HepG2 (cell line): ENCODE results near the gene HSF4. TPM values are rescaled to one million over a fixed set of nuclear protein-coding genes. Genes with fewer than 3 reads are reported as not detected.

Experiments
- DR1 ChIP-seq: sonication (generic); formaldehyde crosslinking; IDR thresholded peaks from 2 replicates; pipeline ENCODE4 v1.8.0; 2021; ENCODE audit warnings: mild to moderate bottlenecking, missing genetic modification reagents, inconsistent platforms
- FOSL2 ChIP-seq: sonication (generic); formaldehyde crosslinking; IDR thresholded peaks from 2 replicates; pipeline ENCODE4 v1.4.0; 2020; ENCODE audit warnings: missing genetic modification reagents
- GATAD2A ChIP-seq: IDR thresholded peaks from 2 replicates; pipeline ENCODE4 v1.6.1; 2016
- HDAC1 ChIP-seq: sonication (generic); formaldehyde crosslinking; IDR thresholded peaks from 2 replicates; pipeline ENCODE4 v1.5.1; 2020; ENCODE audit warnings: mild to moderate bottlenecking, missing genetic modification reagents
- MTF2 ChIP-seq: sonication (generic); formaldehyde crosslinking; IDR thresholded peaks from 2 replicates; pipeline ENCODE4 v1.5.0; 2020; ENCODE audit warnings: missing genetic modification reagents, borderline replicate concordance
- NFE2 ChIP-seq: sonication (generic); formaldehyde crosslinking; IDR thresholded peaks from 2 replicates; pipeline ENCODE4 v1.4.0; 2020; ENCODE audit warnings: missing genetic modification reagents
- NONO ChIP-seq, 2 experiments: fragments of 450-650 bp in 1 of 2; sonication (generic) in 1 of 2; formaldehyde crosslinking in 1 of 2; IDR thresholded peaks in 1 of 2; conservative IDR thresholded peaks in 1 of 2; 2 replicates each; pipeline versions ENCODE4 v1.6.1 to v1.8.0; 2017 to 2022; ENCODE audit warnings: mild to moderate bottlenecking in 1 of 2, missing genetic modification reagents in 1 of 2, moderate library complexity in 1 of 2
- POLR2AphosphoS2 ChIP-seq: IDR thresholded peaks from 2 replicates; pipeline ENCODE4 v1.6.1; 2011; ENCODE audit warnings: low read depth, low read length, improper control_type of control experiment
- RORA ChIP-seq: sonication (generic); formaldehyde crosslinking; IDR thresholded peaks from 2 replicates; pipeline ENCODE4 v1.5.0; 2020; ENCODE audit warnings: mild to moderate bottlenecking, missing genetic modification reagents, moderate library complexity
- U2AF2 ChIP-seq: fragments of 200-400 bp; formaldehyde crosslinking; IDR thresholded peaks from 2 replicates; pipeline ENCODE4 v1.6.1; 2017; ENCODE audit warnings: low read depth, mild to moderate bottlenecking, low read length
- ZFAT ChIP-seq: sonication (generic); formaldehyde crosslinking; conservative IDR thresholded peaks from 2 replicates; pipeline ENCODE4 v1.8.1; 2023; ENCODE audit warnings: missing genetic modification reagents, inconsistent platforms
- ZFP36L2 ChIP-seq: sonication (generic); formaldehyde crosslinking; IDR thresholded peaks from 2 replicates; pipeline ENCODE4 v1.4.0; 2020; ENCODE audit warnings: missing genetic modification reagents
- ZMYM3 ChIP-seq: sonication (generic); formaldehyde crosslinking; IDR thresholded peaks from 2 replicates; pipeline ENCODE4 v1.5.1; 2020; ENCODE audit warnings: mild to moderate bottlenecking, missing genetic modification reagents
- ZNF232 ChIP-seq: sonication (generic); formaldehyde crosslinking; IDR thresholded peaks from 2 replicates; pipeline ENCODE4 v1.4.0; 2020; ENCODE audit warnings: missing genetic modification reagents, borderline replicate concordance
- ZNF607 ChIP-seq: sonication (generic); formaldehyde crosslinking; IDR thresholded peaks from 2 replicates; pipeline ENCODE4 v1.5.1; 2020; ENCODE audit warnings: missing genetic modification reagents, mild to moderate bottlenecking, borderline replicate concordance
- ZNF614 ChIP-seq: IDR thresholded peaks from 2 replicates; pipeline ENCODE4 v1.6.1; 2018; ENCODE audit warnings: missing biosample characterization, missing genetic modification reagents, inconsistent platforms, borderline replicate concordance
- ZNF616 ChIP-seq: sonication (generic); formaldehyde crosslinking; IDR thresholded peaks from 2 replicates; pipeline ENCODE4 v1.5.0; 2020; ENCODE audit warnings: low read depth, mild to moderate bottlenecking, missing genetic modification reagents
- ZNF883 ChIP-seq: sonication (generic); formaldehyde crosslinking; IDR thresholded peaks from 2 replicates; pipeline ENCODE4 v1.5.1; 2020; ENCODE audit warnings: mild to moderate bottlenecking, missing genetic modification reagents; ENCODE audit errors: not compliant biosample characterization
- ZSCAN30 ChIP-seq: sonication (generic); formaldehyde crosslinking; IDR thresholded peaks from 2 replicates; pipeline ENCODE4 v1.5.0; 2020; ENCODE audit warnings: mild to moderate bottlenecking, missing genetic modification reagents
- polyA plus RNA-seq, 8 experiments: library from polyadenylated mRNA; depleted of rRNA in 3 of 8; stranded (reverse) in 7 of 8; unstranded in 1 of 8; fragments of >200 nt; fragmentation: Illumina TruSeq in 4 of 8; extraction: Trizol in 4 of 8; gene quantifications; 2 replicates each; pipeline versions ENCODE4 v1.2.1 to v1.2.3, GENCODE V29; 2011 to 2016; ENCODE audit warnings: low read depth in 4 of 8, missing spikeins in 1 of 8, mixed read lengths in 1 of 8; ENCODE audit not compliant: insufficient read depth in 1 of 8
- total RNA-seq, 5 experiments: library from RNA; depleted of rRNA; stranded (reverse); fragments of >200 nt; fragmentation: Illumina TruSeq; extraction: Trizol; gene quantifications; 2 replicates each; pipeline ENCODE4 v1.2.3, GENCODE V29; 2016; ENCODE audit warnings: low read depth in 1 of 5
- TF ChIP-seq, protein P1 (sequence below): sonication (generic); formaldehyde crosslinking; IDR thresholded peaks from 2 replicates; pipeline ENCODE4 v1.8.0; 2022; ENCODE audit warnings: mild to moderate bottlenecking, missing genetic modification reagents, moderate library complexity
- TF ChIP-seq, protein P2 (sequence below): sonication (generic); formaldehyde crosslinking; IDR thresholded peaks from 2 replicates; pipeline ENCODE4 v1.8.0; 2022; ENCODE audit warnings: mild to moderate bottlenecking, missing genetic modification reagents, moderate library complexity
- TF ChIP-seq, protein P3 (sequence below): sonication (generic); formaldehyde crosslinking; IDR thresholded peaks from 2 replicates; pipeline ENCODE4 v1.5.0; 2020; ENCODE audit warnings: missing genetic modification reagents, mild to moderate bottlenecking, borderline replicate concordance
- TF ChIP-seq, protein P4 (sequence below): sonication (generic); formaldehyde crosslinking; IDR thresholded peaks from 2 replicates; pipeline ENCODE4 v1.5.1; 2020; ENCODE audit warnings: mild to moderate bottlenecking, missing genetic modification reagents, borderline replicate concordance

The HSF4 gene
- total and polyA plus RNA-seq, 2 of the 13 experiments (the other 11 are each of a cell fraction or from before 2014, with no cell fraction given) = 3.5 to 16.9 TPM

DNA sequence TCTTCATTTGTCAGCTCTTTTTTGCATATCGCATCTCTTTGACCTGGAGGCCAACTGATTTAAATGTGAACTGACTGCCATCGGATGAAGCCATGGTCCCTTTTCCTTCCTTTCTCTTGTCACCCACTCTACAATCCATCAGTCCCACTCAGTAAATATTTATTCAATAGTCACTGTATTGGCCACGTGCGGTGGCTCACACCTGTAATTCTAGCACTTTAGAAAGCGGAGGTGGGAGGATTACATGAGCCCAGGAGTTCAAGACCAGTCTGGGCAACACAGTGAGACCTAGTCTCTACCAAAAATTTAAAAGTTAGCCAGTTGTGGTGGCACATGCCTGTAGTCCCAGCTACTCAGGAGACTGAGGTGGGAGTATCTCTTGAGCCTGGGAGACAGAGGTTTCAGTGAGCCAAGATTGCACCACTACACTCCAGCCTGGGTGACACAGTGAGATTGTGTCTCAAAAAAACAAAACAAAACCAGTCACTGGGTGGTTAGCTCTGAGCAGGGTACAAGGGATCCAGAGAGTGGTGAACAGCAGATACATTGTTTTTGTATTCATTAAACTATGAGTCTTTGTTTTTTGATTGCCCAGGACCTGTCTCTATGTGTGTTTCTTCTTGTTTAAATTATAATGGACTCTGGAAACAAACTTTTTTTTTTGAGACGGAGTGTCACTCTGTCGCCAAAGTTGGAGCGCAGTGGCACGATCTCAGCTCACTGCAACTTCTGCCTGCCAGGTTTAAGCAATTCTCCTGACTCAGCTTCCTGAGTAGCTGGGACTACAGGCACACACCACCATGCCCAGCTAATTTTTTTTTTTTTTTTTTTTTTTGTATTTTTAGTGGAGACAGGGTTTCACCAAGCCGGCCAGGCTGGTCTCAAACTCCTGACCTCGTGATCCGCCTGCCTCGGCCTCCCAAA, 47.9 kb upstream of the HSF4 start (continued):
- TF ChIP-seq DR1 (no peak), POLR2AphosphoS2 (no peak), NFE2 (CRISPR knock-in tag) (no peak), ZNF883 (CRISPR knock-in tag) (no peak), ZNF232 (CRISPR knock-in tag) (no peak), MTF2 (CRISPR knock-in tag) (no peak), NONO (IDR thresholded peaks at IDR 0.05) (no peak), NONO (CRISPR knock-in tag; conservative IDR thresholded peaks at IDR 0.05) (no peak), HDAC1 (CRISPR knock-in tag) (0 out of 2 replicates have a peak, but pooled peaks have one; percentile 28), FOSL2 (CRISPR knock-in tag) (peak; percentile 54; the same call in 1 of the 2 replicates), ZFP36L2 (CRISPR knock-in tag) (no peak), ZSCAN30 (CRISPR knock-in tag) (no peak), RORA (CRISPR knock-in tag) (no peak), U2AF2 (no peak), ZNF607 (CRISPR knock-in tag) (no peak), ZFAT (CRISPR knock-in tag) (no peak), ZNF616 (CRISPR knock-in tag) (no peak), ZMYM3 (CRISPR knock-in tag) (no peak), ZNF614 (CRISPR knock-in tag) (0 out of 2 replicates have a peak, but pooled peaks have one; percentile 37), GATAD2A (CRISPR knock-in tag) (0 out of 2 replicates have a peak, but pooled peaks have one; percentile 9)
- TF ChIP-seq, protein P1, sequence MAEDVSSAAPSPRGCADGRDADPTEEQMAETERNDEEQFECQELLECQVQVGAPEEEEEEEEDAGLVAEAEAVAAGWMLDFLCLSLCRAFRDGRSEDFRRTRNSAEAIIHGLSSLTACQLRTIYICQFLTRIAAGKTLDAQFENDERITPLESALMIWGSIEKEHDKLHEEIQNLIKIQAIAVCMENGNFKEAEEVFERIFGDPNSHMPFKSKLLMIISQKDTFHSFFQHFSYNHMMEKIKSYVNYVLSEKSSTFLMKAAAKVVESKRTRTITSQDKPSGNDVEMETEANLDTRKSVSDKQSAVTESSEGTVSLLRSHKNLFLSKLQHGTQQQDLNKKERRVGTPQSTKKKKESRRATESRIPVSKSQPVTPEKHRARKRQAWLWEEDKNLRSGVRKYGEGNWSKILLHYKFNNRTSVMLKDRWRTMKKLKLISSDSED (CRISPR knock-in tag) = no peak
- TF ChIP-seq, protein P2, sequence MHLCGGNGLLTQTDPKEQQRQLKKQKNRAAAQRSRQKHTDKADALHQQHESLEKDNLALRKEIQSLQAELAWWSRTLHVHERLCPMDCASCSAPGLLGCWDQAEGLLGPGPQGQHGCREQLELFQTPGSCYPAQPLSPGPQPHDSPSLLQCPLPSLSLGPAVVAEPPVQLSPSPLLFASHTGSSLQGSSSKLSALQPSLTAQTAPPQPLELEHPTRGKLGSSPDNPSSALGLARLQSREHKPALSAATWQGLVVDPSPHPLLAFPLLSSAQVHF (CRISPR knock-in tag) = no peak
- TF ChIP-seq, protein P3, sequence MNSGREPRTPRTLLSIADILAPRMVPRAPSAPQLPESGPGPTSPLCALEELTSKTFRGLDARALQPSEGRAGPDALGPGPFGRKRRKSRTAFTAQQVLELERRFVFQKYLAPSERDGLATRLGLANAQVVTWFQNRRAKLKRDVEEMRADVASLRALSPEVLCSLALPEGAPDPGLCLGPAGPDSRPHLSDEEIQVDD (CRISPR knock-in tag) = no peak
- TF ChIP-seq, protein P4, sequence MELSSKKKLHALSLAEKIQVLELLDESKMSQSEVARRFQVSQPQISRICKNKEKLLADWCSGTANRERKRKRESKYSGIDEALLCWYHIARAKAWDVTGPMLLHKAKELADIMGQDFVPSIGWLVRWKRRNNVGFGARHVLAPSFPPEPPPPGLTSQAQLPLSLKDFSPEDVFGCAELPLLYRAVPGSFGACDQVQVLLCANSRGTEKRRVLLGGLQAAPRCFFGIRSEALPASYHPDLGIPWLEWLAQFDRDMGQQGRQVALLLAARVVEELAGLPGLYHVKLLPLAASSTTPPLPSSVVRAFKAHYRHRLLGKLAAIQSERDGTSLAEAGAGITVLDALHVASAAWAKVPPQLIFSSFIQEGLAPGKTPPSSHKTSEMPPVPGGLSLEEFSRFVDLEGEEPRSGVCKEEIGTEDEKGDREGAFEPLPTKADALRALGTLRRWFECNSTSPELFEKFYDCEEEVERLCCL (CRISPR knock-in tag) = no peak
